MM.1S (cell line): ENCODE measurements around the gene ACAA1.

ENCODE experiments used
- DNase-seq: peaks from one replicate; pipeline ENCODE4 v3.0.0-alpha.2; 2015
- H2AFZ ChIP-seq: fragments of 300-600 bp; sonication (generic); 2 replicates; pipeline ENCODE4 v1.6.0; 2016; ENCODE audit warnings: antibody characterized with exemption, low read length
- H3F3A ChIP-seq: fragments of 300-600 bp; sonication (generic); 2 replicates; pipeline ENCODE4 v1.6.1; 2016; ENCODE audit warnings: mild to moderate bottlenecking, antibody characterized with exemption, low read length, moderate library complexity, mixed read lengths; ENCODE audit not compliant: insufficient read depth
- H3K27ac ChIP-seq: fragments of 300-600 bp; sonication (generic); 2 replicates; pipeline ENCODE4 v1.5.1; 2016; ENCODE audit warnings: mild to moderate bottlenecking, low read length
- H3K27me3 ChIP-seq: fragments of 300-600 bp; sonication (generic); replicated peaks from 2 replicates; pipeline ENCODE4 v1.6.0; 2016; ENCODE audit warnings: low read length; ENCODE audit not compliant: insufficient read depth
- H3K36me3 ChIP-seq: fragments of 300-600 bp; sonication (generic); replicated peaks from 2 replicates; pipeline ENCODE4 v1.6.1; 2016; ENCODE audit warnings: mild to moderate bottlenecking, low read length, mixed read lengths; ENCODE audit not compliant: insufficient read depth
- H3K4me1 ChIP-seq: fragments of 300-600 bp; sonication (generic); 2 replicates; pipeline ENCODE4 v1.6.1; 2016; ENCODE audit warnings: low read length, mixed read lengths
- H3K4me2 ChIP-seq: fragments of 300-600 bp; sonication (generic); 2 replicates; pipeline ENCODE4 v1.6.0; 2016; ENCODE audit warnings: low read depth, low read length
- H3K4me3 ChIP-seq: fragments of 300-600 bp; sonication (generic); 2 replicates; pipeline ENCODE4 v1.5.1; 2016; ENCODE audit warnings: low read length, mixed read lengths
- H3K79me2 ChIP-seq: fragments of 300-600 bp; sonication (generic); 2 replicates; pipeline ENCODE4 v1.6.1; 2016; ENCODE audit warnings: mixed run types, low read length, mixed read lengths
- H3K9ac ChIP-seq: fragments of 300-600 bp; sonication (generic); 2 replicates; pipeline ENCODE4 v1.6.1; 2016; ENCODE audit warnings: low read length, mixed read lengths
- H3K9me2 ChIP-seq: fragments of 300-600 bp; sonication (generic); replicated peaks from 2 replicates; pipeline ENCODE4 v1.6.1; 2016; ENCODE audit warnings: mild to moderate bottlenecking, low read length, mixed read lengths; ENCODE audit not compliant: insufficient read depth
- H3K9me3 ChIP-seq: fragments of 300-600 bp; sonication (generic); replicated peaks from 2 replicates; pipeline ENCODE4 v1.6.1; 2016; ENCODE audit warnings: mild to moderate bottlenecking, low read length, mixed read lengths; ENCODE audit not compliant: insufficient read depth
- H4K20me1 ChIP-seq: fragments of 300-600 bp; sonication (generic); 2 replicates; pipeline ENCODE4 v1.6.1; 2016; ENCODE audit warnings: mild to moderate bottlenecking, low read length, moderate library complexity, mixed read lengths; ENCODE audit not compliant: insufficient read depth
- CTCF ChIP-seq: fragments of 300-600 bp; sonication (generic); IDR thresholded peaks from 2 replicates; pipeline ENCODE4 v1.5.1; 2016; ENCODE audit warnings: antibody characterized with exemption, low read length, mixed read lengths
- EZH2 ChIP-seq: fragments of 300-600 bp; sonication (generic); optimal IDR thresholded peaks from 2 replicates; pipeline ENCODE3; 2017; ENCODE audit warnings: low read depth, mild to moderate bottlenecking, antibody characterized with exemption, low read length, mixed read lengths
- EZH2phosphoT487 ChIP-seq: fragments of 300-600 bp; sonication (generic); IDR thresholded peaks from 2 replicates; pipeline ENCODE4 v1.6.1; 2018; ENCODE audit warnings: antibody characterized with exemption, low read length

ACAA1 gene

GRCh38 chr3:38168151-38169026 is 31.5 kb upstream of the ACAA1 start:
- Histone ChIP-seq H3K36me3 (no peaks in the 10 kb centered on the region), H4K20me1 (no peaks in the 10 kb centered on the region), H3K4me3 (no peak overlapping the region), H3K4me1 (no peaks in the 10 kb centered on the region), H3K27ac (no peak overlapping the region), H3K9me2 (no peaks in the 10 kb centered on the region), H3K79me2 (peaks cover 78% of the 10 kb centered on the region), H3K9me3 (no peaks in the 10 kb centered on the region), H3K27me3 (no peaks in the 10 kb centered on the region), H3K9ac (no peak overlapping the region), H3K4me2 (no peak overlapping the region), H2AFZ (no peak overlapping the region), H3F3A (peaks cover 6% of the 10 kb centered on the region)
- DNase-seq = no peak
- TF ChIP-seq EZH2 (no peak), CTCF (no peak), EZH2phosphoT487 (no peak)

GRCh38 chr3:38167591-38167990 is 30.7 kb upstream of the ACAA1 start:
- no peak overlapping the region for H3K4me3 ChIP-seq
- H3K4me1 ChIP-seq = no peaks in the 10 kb centered on the region
- H3K27ac ChIP-seq = no peak overlapping the region
- H3F3A ChIP-seq = peaks cover 6% of the 10 kb centered on the region
- DNase-seq = no peak
- no peak overlapping the region for H2AFZ ChIP-seq
- H3K9ac ChIP-seq = no peak overlapping the region
- no peaks in the 10 kb centered on the region for H3K9me2 ChIP-seq
- no peaks in the 10 kb centered on the region for H3K9me3 ChIP-seq
- peaks cover 70% of the 10 kb centered on the region for H3K79me2 ChIP-seq
- H3K36me3 ChIP-seq = no peaks in the 10 kb centered on the region
- no peaks in the 10 kb centered on the region for H3K27me3 ChIP-seq
- no peaks in the 10 kb centered on the region for H4K20me1 ChIP-seq
- TF ChIP-seq EZH2phosphoT487 = no peak
- no peak for TF ChIP-seq CTCF
- H3K4me2 ChIP-seq = no peak overlapping the region

- peaks cover 6% of the 10 kb centered on the region for H3F3A ChIP-seq
- peak overlapping the region; percentile 87 for H3K4me3 ChIP-seq
- H3K4me1 ChIP-seq = no peaks in the 10 kb centered on the region
- peak overlapping the region; percentile 91 for H3K9ac ChIP-seq
- peak overlapping the region; percentile 91; the same call in 1 of the 2 replicates for H3K27ac ChIP-seq
- H3K9me3 ChIP-seq = no peaks in the 10 kb centered on the region
- H2AFZ ChIP-seq = peak overlapping the region; percentile 74
- H3K79me2 ChIP-seq = peaks cover 53% of the 10 kb centered on the region
- H3K9me2 ChIP-seq = no peaks in the 10 kb centered on the region
- H3K4me2 ChIP-seq = peak overlapping the region; percentile 65
- no peak for TF ChIP-seq EZH2
- no peak for TF ChIP-seq EZH2phosphoT487
- no peak for TF ChIP-seq CTCF
- no peak for DNase-seq
- H3K36me3 ChIP-seq = no peaks in the 10 kb centered on the region
- H3K27me3 ChIP-seq = no peaks in the 10 kb centered on the region
- no peaks in the 10 kb centered on the region for H4K20me1 ChIP-seq
These were observed 28.9 kb upstream of the ACAA1 start for GRCh38 chr3:38165722-38166387.
